Activated naive CD4-positive, alpha-beta T cell treated with anti-CD3 and anti-CD28 coated beads for 36 hours (primary cell): ENCODE measurements around the gene MAP3K6. TPM values are rescaled to one million over a fixed set of nuclear protein-coding genes. Genes with fewer than 3 reads are reported as not detected.

Source experiments
- CTCF ChIA-PET: fragments of 350-600 bp; sonication (Branson Sonifier 250); formaldehyde crosslinking; loops from one replicate; lab custom pipeline; 2021; ENCODE audit warnings: antibody characterized with exemption; lab: Charles Lee
- DNase-seq: peaks from one replicate; pipeline ENCODE4 v3.0.0-alpha.2; 2020
- H3K27ac Mint-ChIP-seq: one replicate; pipeline ENCODE4 v1.8.0; 2021; ENCODE audit warnings: mild to moderate bottlenecking, mixed read lengths
- H3K27me3 Mint-ChIP-seq: one replicate; pipeline ENCODE4 v1.8.0; 2021; ENCODE audit warnings: low read depth, mixed read lengths
- H3K36me3 Mint-ChIP-seq: one replicate; pipeline ENCODE4 v1.8.0; 2021; ENCODE audit warnings: low read depth, mixed read lengths
- H3K4me1 Mint-ChIP-seq: one replicate; pipeline ENCODE4 v1.8.0; 2021; ENCODE audit warnings: low read depth, mixed read lengths
- H3K4me3 Mint-ChIP-seq: one replicate; pipeline ENCODE4 v1.8.0; 2021; ENCODE audit warnings: mild to moderate bottlenecking, moderate library complexity, mixed read lengths
- H3K9me3 Mint-ChIP-seq: one replicate; pipeline ENCODE4 v1.8.0; 2021; ENCODE audit warnings: mixed read lengths
- intact Hi-C: fragments of 100-400 bp; cut with micrococcal nuclease; formaldehyde crosslinking; loops from one replicate; pipeline ENCODE4 v1.15.1; 2023
- total RNA-seq, 2 experiments: library from RNA; stranded (reverse); gene quantifications; one replicate each; pipeline ENCODE4 v1.2.3, GENCODE V29; 2021

The MAP3K6 gene
- total RNA-seq, 2 experiments from 2014 or later = 5.2 to 5.3 TPM

GRCh38 chr1:27356619-27357280 lies 10.0 kb downstream of the MAP3K6 start:
- H3K4me1 Mint-ChIP-seq = peaks cover 38% of the 10 kb centered on the region
- CTCF ChIA-PET = interaction anchor here (0.6 to 5.2 kb wide), 28 partner anchors 8 to 268 kb away, joined by 3 to 38 read pairs (median 8); partner anchors contain the start of genes MAP3K6 and SYTL1
- H3K27ac Mint-ChIP-seq = peak overlapping the region; percentile 78
- no peaks in the 10 kb centered on the region for H3K9me3 Mint-ChIP-seq
- intact Hi-C loops = loop anchor here (1.0 kb wide), 3 partner anchors 15 to 39 kb away; no protein-coding TSS in a partner anchor
- DNase-seq = peak; percentile 63
- H3K27me3 Mint-ChIP-seq = no peaks in the 10 kb centered on the region
- H3K36me3 Mint-ChIP-seq = no peaks in the 10 kb centered on the region
- H3K4me3 Mint-ChIP-seq = peak overlapping the region; percentile 70

- Mint-ChIP-seq H3K4me1 (peaks cover 38% of the 10 kb centered on the region), H3K27ac (no peak overlapping the region), H3K4me3 (peak overlapping the region; percentile 70), H3K9me3 (no peaks in the 10 kb centered on the region), H3K27me3 (no peaks in the 10 kb centered on the region), H3K36me3 (no peaks in the 10 kb centered on the region)
- no peak for DNase-seq
- CTCF ChIA-PET = interaction anchor here (1.0 to 5.2 kb wide), 12 partner anchors 8 to 60 kb away, joined by 3 to 38 read pairs (median 12); partner anchors contain the start of gene MAP3K6
- intact Hi-C loops = no loop called here
Measured at GRCh38 chr1:27356277-27356618, 10.5 kb downstream of the MAP3K6 start.

DNA sequence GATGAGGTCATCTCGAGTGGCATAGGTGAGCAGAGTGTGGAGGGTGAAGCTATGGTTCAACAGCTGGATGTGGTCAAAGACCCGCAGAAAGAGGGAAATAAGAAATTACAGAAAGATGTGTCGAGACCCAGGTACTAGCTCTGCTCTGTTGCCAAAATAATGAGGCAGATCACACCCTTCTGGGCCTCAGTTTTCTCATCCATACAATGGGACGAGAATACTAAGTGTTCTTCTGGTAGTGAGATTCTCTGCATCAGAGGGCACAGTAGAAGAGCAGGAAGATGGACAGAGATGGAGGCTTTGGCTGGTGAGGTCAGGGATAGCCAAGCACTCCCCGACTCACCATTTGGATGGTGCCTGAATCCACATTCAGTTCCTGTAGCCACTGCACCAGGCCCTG lies 11.1 kb downstream of the MAP3K6 start:
- H3K4me3 Mint-ChIP-seq = no peak overlapping the region
- no peaks in the 10 kb centered on the region for H3K36me3 Mint-ChIP-seq

DNA sequence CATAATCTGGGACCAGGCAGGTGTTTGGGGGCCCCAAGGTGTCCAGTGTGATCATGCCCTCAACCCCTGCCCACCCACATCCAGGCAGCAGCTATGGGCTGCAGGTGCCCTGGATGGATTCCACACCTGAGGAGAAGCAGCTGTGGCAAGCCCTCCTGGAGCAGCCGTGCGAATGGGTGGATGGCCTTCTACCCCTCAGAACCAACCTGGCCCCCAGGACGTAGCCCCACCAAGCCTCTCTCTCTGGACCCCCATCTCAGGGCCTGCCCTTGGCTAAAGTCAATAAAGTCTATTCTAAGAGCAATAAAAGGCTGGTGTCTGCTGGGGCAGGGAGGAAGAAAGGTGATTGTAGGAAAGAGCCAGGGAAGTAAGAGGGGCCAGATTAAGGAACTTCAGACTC lies 13.1 kb downstream of the MAP3K6 start:
- intact Hi-C loops = no loop called here
- no peak for DNase-seq
- Mint-ChIP-seq H3K36me3 (no peaks in the 10 kb centered on the region), H3K27me3 (no peaks in the 10 kb centered on the region), H3K4me1 (peaks cover 25% of the 10 kb centered on the region), H3K9me3 (no peaks in the 10 kb centered on the region), H3K27ac (no peak overlapping the region), H3K4me3 (no peak overlapping the region)
- CTCF ChIA-PET = interaction anchor here (0.6 to 1.4 kb wide), 4 partner anchors 33 to 357 kb away, joined by 3 to 5 read pairs (median 3); no protein-coding TSS in a partner anchor

More for the DNA sequence above, 11.1 kb downstream of the MAP3K6 start:
- intact Hi-C loops = no loop called here
- no peak for DNase-seq
- H3K27ac Mint-ChIP-seq = no peak overlapping the region
- CTCF ChIA-PET = interaction anchor here (0.6 to 5.2 kb wide), 8 partner anchors 10 to 475 kb away, joined by 3 to 38 read pairs (median 14); partner anchors contain the start of gene PPP1R8
- H3K27me3 Mint-ChIP-seq = no peaks in the 10 kb centered on the region
- H3K9me3 Mint-ChIP-seq = no peaks in the 10 kb centered on the region
- H3K4me1 Mint-ChIP-seq = peaks cover 38% of the 10 kb centered on the region

DNA sequence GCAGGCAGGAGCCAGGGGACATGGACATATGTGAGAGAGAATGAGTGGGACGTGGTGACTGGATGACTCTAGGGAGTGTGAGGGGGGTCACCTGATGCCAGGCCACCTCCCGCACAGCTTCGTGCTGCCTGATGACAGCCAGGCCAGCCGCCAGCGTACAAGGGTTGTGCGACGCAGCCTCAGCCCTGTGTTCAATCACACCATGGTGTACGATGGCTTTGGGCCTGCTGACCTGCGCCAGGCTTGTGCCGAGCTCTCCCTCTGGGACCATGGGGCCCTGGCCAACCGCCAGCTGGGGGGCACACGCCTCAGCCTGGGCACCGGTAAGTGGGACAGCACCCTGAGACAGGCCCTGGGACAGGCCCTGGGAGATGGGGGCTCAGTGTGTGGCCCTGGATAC lies 13.6 kb downstream of the MAP3K6 start:
- intact Hi-C loops = no loop called here
- CTCF ChIA-PET = interaction anchor here (0.5 to 1.9 kb wide), 3 partner anchors 15 to 45 kb away, joined by 3 to 9 read pairs (median 5); no protein-coding TSS in a partner anchor
- Mint-ChIP-seq H3K27me3 (no peaks in the 10 kb centered on the region), H3K27ac (no peak overlapping the region), H3K9me3 (no peaks in the 10 kb centered on the region), H3K4me3 (no peak overlapping the region), H3K4me1 (peaks cover 25% of the 10 kb centered on the region), H3K36me3 (no peaks in the 10 kb centered on the region)
- no peak for DNase-seq

GRCh38 chr1:27351541-27352107 lies 15.1 kb downstream of the MAP3K6 start:
- intact Hi-C loops = no loop called here
- DNase-seq = no peak
- Mint-ChIP-seq H3K27ac (no peak overlapping the region), H3K36me3 (no peaks in the 10 kb centered on the region), H3K4me3 (no peak overlapping the region), H3K27me3 (no peaks in the 10 kb centered on the region), H3K9me3 (no peaks in the 10 kb centered on the region), H3K4me1 (peaks cover 17% of the 10 kb centered on the region)
- CTCF ChIA-PET = interaction anchor here (1.9 kb wide), 2 partner anchors 18 to 36 kb away, joined by 3 to 9 read pairs; no protein-coding TSS in a partner anchor

GRCh38 chr1:27350663-27351540 lies 15.9 kb downstream of the MAP3K6 start:
- H3K4me3 Mint-ChIP-seq = no peak overlapping the region
- H3K4me1 Mint-ChIP-seq = peaks cover 10% of the 10 kb centered on the region

GRCh38 chr1:27349784-27350662 lies 16.7 kb downstream of the MAP3K6 start:
- H3K27me3 Mint-ChIP-seq = no peaks in the 10 kb centered on the region
- intact Hi-C loops = loop anchor here (1.0 kb wide), 1 partner anchor 9 kb away; no protein-coding TSS in a partner anchor
- peaks cover 4% of the 10 kb centered on the region for H3K4me1 Mint-ChIP-seq
- DNase-seq = no peak
- H3K27ac Mint-ChIP-seq = no peak overlapping the region
- H3K4me3 Mint-ChIP-seq = no peak overlapping the region
- no peaks in the 10 kb centered on the region for H3K36me3 Mint-ChIP-seq
- CTCF ChIA-PET = interaction anchor here (1.9 kb wide), 1 partner anchor 17 kb away, joined by 3 read pairs; no protein-coding TSS in a partner anchor
- H3K9me3 Mint-ChIP-seq = no peaks in the 10 kb centered on the region

More at GRCh38 chr1:27350663-27351540, 15.9 kb downstream of the MAP3K6 start:
- no peaks in the 10 kb centered on the region for H3K27me3 Mint-ChIP-seq
- H3K27ac Mint-ChIP-seq = no peak overlapping the region
- no peaks in the 10 kb centered on the region for H3K36me3 Mint-ChIP-seq
- intact Hi-C loops = no loop called here
- no peak for DNase-seq
- no peaks in the 10 kb centered on the region for H3K9me3 Mint-ChIP-seq
- CTCF ChIA-PET = interaction anchor here (1.9 kb wide), 1 partner anchor 18 kb away, joined by 3 read pairs; no protein-coding TSS in a partner anchor

DNA sequence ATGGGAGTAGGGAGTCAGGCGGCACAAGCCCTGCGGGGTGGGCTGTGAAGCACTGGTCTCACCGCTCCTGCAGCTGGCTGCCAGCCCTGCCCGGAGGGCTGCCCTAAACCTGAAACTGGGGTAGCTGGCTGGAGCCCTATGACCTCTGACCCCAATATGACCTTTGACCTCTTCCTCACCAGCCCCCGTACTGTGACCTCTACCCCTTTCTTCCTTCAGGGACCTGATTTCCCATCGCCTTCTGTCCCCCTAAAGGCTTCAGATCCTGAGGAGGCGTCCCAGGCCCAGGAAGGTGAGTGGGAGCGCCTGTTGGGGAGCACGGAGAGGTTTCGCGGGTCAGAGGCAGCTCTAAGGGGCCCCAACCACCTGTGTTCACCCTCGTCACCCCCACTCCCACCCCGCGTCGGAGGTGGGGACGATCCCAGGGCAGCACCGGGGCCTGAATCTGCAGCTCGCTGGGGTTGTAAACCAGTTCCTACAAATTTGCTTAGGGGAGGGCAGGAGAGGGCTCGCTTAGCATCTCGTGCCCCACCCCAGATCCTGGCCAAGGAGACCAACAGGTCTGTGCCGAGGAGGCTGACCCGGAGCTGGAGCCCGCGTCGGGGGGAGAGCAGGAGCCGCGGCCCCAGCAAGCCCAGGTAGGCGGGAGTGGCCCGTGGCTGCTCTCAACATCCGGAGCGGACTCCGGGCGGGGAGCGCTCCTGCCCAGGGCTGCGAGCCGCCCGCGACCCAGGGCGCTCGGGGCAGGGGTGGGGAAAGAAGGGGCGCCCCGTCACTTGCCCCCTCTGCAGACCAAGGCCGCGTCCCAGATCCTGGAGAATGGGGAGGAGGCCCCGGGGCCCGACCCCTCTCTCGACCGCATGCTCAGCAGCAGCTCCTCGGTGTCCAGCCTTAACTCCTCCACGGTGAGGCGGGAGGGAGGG lies 17.6 kb downstream of the MAP3K6 start:
- Mint-ChIP-seq H3K4me3 (peak overlapping the region; percentile 32), H3K9me3 (no peaks in the 10 kb centered on the region), H3K27me3 (no peaks in the 10 kb centered on the region), H3K36me3 (no peaks in the 10 kb centered on the region), H3K4me1 (peaks cover 8% of the 10 kb centered on the region), H3K27ac (no peak overlapping the region)
- peak; percentile 30 for DNase-seq
- CTCF ChIA-PET = interaction anchor here (0.7 to 1.1 kb wide), 2 partner anchors 8 to 68 kb away, joined by 3 to 4 read pairs; no protein-coding TSS in a partner anchor
- intact Hi-C loops = loop anchor here (1.0 kb wide), 1 partner anchor 8 kb away; no protein-coding TSS in a partner anchor

DNA sequence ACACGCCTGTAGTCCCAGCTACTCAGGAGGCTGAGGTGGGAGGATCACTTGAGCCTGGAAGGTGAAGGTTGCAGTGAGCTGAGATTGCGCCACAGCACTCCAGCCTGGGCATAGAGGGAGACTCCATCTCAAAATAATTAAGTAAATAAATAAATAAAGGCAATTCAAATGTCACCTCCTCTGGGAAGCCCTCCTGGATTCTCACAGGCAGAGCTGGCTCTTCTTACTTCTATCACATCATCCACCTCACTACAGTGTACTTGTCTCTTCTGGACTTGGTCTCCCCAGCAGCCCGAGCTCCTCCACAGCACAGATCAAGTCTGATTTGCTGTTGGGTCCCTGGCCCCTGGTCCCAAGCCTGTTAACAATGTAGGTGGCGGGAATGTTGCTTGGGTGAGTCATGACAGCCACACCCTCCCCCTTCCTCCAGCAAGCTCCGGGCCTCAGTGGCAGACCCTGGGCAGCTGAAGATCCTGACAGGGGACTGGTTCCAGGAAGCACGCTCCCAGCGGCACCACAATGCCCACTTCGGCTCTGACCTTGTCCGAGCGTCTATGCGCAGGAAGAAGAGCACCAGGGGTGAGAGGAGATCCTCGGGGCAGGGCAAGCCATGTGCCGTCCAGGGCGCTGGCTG lies 19.7 kb downstream of the MAP3K6 start:
- Mint-ChIP-seq H3K27ac (no peak overlapping the region), H3K4me1 (peaks cover 26% of the 10 kb centered on the region), H3K4me3 (no peak overlapping the region), H3K27me3 (no peaks in the 10 kb centered on the region), H3K36me3 (no peaks in the 10 kb centered on the region), H3K9me3 (no peaks in the 10 kb centered on the region)
- DNase-seq = no peak
- intact Hi-C loops = no loop called here
- CTCF ChIA-PET = interaction anchor here (0.8 to 4.4 kb wide), 4 partner anchors 9 to 260 kb away, joined by 3 to 37 read pairs (median 10); partner anchors contain the start of gene MAP3K6
